A549 treated with AZD9567 at 1 μM for 4 hours (cell line): ENCODE results near the gene GPN1. TPM values are rescaled to one million over a fixed set of nuclear protein-coding genes. Genes with fewer than 3 reads are reported as not detected.

Experiments used
- total RNA-seq: library from RNA; stranded (reverse); fragments of 200-300 nt; extraction: Qiagen RNA extraction; gene quantifications from 5 replicates; pipeline ENCODE4 v1.2.3, GENCODE V29; 2022; ENCODE audit not compliant: insufficient read depth

GPN1 gene
- 54.4 to 67.7 TPM (median 55.9 TPM) in 5 replicates for total RNA-seq

DNA sequence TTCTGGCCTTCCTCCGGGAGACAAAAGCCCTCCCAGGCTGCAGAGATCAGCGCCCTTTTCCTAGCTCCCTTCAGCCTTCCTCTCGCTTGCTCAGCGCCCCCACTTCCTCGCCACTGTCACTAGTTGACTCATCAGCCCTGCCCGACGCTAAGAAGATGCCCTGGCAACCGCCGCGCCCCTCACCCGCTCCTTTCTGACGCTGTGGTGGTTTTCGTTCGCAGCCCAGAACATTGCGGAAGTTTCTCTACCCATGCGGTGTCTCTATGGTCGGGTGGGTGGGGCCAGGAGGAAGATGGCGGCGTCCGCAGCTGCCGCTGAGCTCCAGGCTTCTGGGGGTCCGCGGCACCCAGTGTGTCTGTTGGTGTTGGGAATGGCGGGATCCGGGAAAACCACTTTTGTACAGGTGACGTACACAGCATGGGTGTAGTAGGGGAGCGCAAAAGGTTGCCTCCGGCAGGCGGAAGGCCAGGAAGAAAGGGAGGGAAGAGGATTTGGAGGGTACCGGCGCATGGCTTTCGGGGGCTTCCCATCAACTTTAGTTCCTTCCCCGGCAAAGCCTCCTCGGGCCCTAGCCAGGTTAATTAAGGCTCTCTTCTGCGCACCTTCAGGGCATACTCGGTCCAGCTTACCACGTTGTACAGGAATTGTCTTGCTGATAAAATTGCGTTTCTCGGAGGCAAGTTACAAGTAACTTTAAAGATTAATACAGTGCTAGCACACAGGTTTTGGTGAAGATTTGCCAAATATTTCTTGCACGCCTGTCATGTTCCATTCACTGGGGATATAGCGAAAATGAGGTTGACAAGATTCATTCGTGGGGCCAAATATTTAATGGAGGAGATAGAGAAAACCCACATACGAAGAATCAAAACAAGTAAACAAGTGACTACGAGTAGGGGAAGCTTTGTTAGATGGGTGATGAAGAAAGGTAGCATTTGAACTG, at the start of gene GPN1, which contains the start of gene CCDC121:
TSS of gene GPN1 (plus strand) at position 284 of the 943 bp plus-strand sequence. CDS start at position 293, 9 bp downstream.
TSS of gene CCDC121 (minus strand) at position 246 of the 943 bp plus-strand sequence. CDS start 1,213 bp downstream, outside the sequence.

DNA sequence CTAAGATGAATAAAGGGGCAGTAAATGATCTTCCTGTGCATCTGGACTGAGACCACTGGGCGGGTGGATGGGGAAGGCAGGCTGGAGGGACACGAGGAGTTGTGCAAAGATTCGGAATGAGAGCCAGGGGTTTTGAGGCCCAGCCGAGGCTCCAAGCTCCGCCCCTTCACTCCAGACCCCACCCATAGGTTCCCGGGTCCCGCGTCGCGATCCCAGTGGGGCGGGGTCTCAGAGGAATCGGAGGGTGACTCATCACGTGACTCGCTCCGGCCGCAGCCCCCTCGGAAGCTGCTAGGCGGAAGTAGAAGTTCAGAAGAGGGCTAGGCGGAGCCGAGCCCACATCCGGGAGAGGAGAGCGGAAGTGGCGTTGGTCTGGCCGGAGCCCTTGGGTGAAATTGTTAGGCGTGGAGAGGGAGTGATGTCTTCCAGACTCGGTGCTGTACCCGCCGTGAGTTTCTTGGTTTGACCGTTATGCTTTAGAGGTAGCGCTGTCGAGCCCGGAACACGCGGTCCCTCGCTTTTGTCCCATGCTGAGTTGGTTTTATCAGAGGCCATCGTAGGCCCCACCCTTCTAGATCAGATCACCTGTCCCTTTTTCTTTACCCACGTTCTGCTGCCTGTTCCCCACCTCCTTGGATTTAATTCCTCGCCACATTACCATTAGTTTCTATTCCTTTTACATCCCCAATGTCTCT, 46.0 kb upstream of the GPN1 start, which contains the start of gene ZNF512:
TSS of gene ZNF512 (plus strand) at position 348 of the 695 bp plus-strand sequence. CDS start at position 419, 71 bp downstream.

GRCh38 chr2:27663285-27664153, 34.7 kb downstream of the GPN1 start, which contains the start of the genes SLC4A1AP and SUPT7L:
SLC4A1AP (plus strand) TSS chr2:27663889; CDS start chr2:27663915, 26 bp downstream.
SUPT7L (minus strand) TSS chr2:27663614; CDS start chr2:27662192, 1,422 bp downstream.

Other genes with a start within 250 kb of the GPN1 start
- gene ZNF513, start 248.3 kb upstream of the GPN1 start, total RNA-seq: 9.2 to 14.1 TPM (median 14.0 TPM) in 5 replicates
- 144 to 166 TPM (median 165 TPM) in 5 replicates for gene PPM1G, start 219.5 kb upstream of the GPN1 start, total RNA-seq
- 134 to 146 TPM (median 142 TPM) in 5 replicates for gene NRBP1, start 200.4 kb upstream of the GPN1 start, total RNA-seq
- 0.53 to 1.2 TPM (median 0.83 TPM) in 4 of 5 replicates, not detected in the other for gene KRTCAP3, start 186.7 kb upstream of the GPN1 start, total RNA-seq
- 7.8 to 10.0 TPM (median 7.9 TPM) in 5 replicates for gene IFT172, start 139.3 kb upstream of the GPN1 start, total RNA-seq
- gene FNDC4, start 133.8 kb upstream of the GPN1 start, total RNA-seq: 3.3 to 4.7 TPM (median 4.0 TPM) in 5 replicates
- 0.10 to 0.25 TPM (median 0.17 TPM) in 4 of 5 replicates, not detected in the other for gene GCKR, start 132.2 kb upstream of the GPN1 start, total RNA-seq
- gene ZNF512, start 46.0 kb upstream of the GPN1 start, total RNA-seq: 13.3 to 18.5 TPM (median 16.4 TPM) in 5 replicates
- 2.4 to 4.3 TPM (median 3.7 TPM) in 5 replicates for gene CCDC121, start within 50 bp of the GPN1 start, total RNA-seq
- 27.5 to 31.9 TPM (median 31.6 TPM) in 5 replicates for gene SUPT7L, start 34.6 kb downstream of the GPN1 start, total RNA-seq
- gene SLC4A1AP, start 34.8 kb downstream of the GPN1 start, total RNA-seq: 19.9 to 29.3 TPM (median 26.1 TPM) in 5 replicates
- 321 to 381 TPM (median 323 TPM) in 5 replicates for gene MRPL33, start 142.7 kb downstream of the GPN1 start, total RNA-seq